ENCODE results near the gene GNG4. TPM values are rescaled to one million over a fixed set of nuclear protein-coding genes. Genes with fewer than 3 reads are reported as not detected.

GNG4 gene
- total RNA-seq, 1 experiment from 2014 or later, result 34.4 TPM

GRCh38 chr1:235552146-235552716 is 97.4 kb downstream of the GNG4 start:
- no CpG with 5 or more reads among the region's 10 CpGs for WGBS (ENCODE audit: extremely low coverage, insufficient read length, low lambda C conversion rate)
- no peaks in the 10 kb centered on the region for H3K9me3 ChIP-seq (ENCODE audit: control insufficient read depth, low read depth, low read length)
- no peak for TF ChIP-seq CTCF (conservative IDR thresholded peaks at IDR 0.05)

More at GRCh38 chr1:235552146-235552716, 97.4 kb downstream of the GNG4 start:
- Histone ChIP-seq H3K18ac (ENCODE audit: insufficient read length, low read depth, low read length) (no peak overlapping the region), H3K23me2 (ENCODE audit: insufficient read length, low read depth, low read length, poor library complexity, severe bottlenecking) (no peaks in the 10 kb centered on the region), H3K9ac (ENCODE audit: extremely low read depth, insufficient read length, low read length) (no peak overlapping the region), H4K5ac (ENCODE audit: insufficient read length, low read depth, low read length) (no peak overlapping the region), H3K56ac (ENCODE audit: insufficient read length, low read depth, low read length) (no peak overlapping the region), H3K14ac (ENCODE audit: insufficient read depth, low read length) (no peak overlapping the region), H3K79me1 (ENCODE audit: insufficient read depth, low read depth, low read length, poor library complexity, severe bottlenecking) (no peaks in the 10 kb centered on the region), H2BK120ac (ENCODE audit: low read depth, low read length, poor library complexity, severe bottlenecking) (no peak overlapping the region), H4K8ac (replicated peaks; ENCODE audit: insufficient read length, low read depth, low read length) (no peak overlapping the region), H3T11ph (ENCODE audit: low read length) (no peak overlapping the region), H2AFZ (ENCODE audit: low read length) (no peak overlapping the region), H3K4ac (ENCODE audit: low read depth, low read length) (no peak overlapping the region), H2AK5ac (ENCODE audit: insufficient read length, low read length) (no peak overlapping the region), H3K27ac (ENCODE audit: insufficient read length, low read depth, low read length) (no peak overlapping the region), H2BK12ac (ENCODE audit: insufficient read length, low read depth, low read length) (no peak overlapping the region), H3K79me2 (ENCODE audit: insufficient read depth, low read length) (no peaks in the 10 kb centered on the region), H2BK15ac (ENCODE audit: low read depth, low read length) (no peak overlapping the region), H3K4me2 (ENCODE audit: insufficient read depth, insufficient read length, low read length) (no peak overlapping the region), H2BK5ac (ENCODE audit: insufficient read length, low read length) (no peak overlapping the region), H3K4me1 (ENCODE audit: insufficient read depth, low read length) (no peaks in the 10 kb centered on the region), H3K27me3 (ENCODE audit: insufficient read depth, low read length) (no peaks in the 10 kb centered on the region), H3K23ac (ENCODE audit: insufficient read length, low read depth, low read length) (no peak overlapping the region), H2BK20ac (ENCODE audit: low read depth, low read length, poor library complexity, severe bottlenecking) (no peak overlapping the region), H4K20me1 (ENCODE audit: control insufficient read depth, insufficient read depth, insufficient read length) (no peaks in the 10 kb centered on the region), H4K91ac (ENCODE audit: insufficient read length, low read depth, low read length) (no peak overlapping the region)
- H3K4me1 Mint-ChIP-seq, result peaks cover 1 to 3% of the 10 kb centered on the region in 2 experiments; a peak in 3 of 4 replicates
- no peak overlapping the region for H3K4me3 Mint-ChIP-seq
- no peak for DNase-seq
- no peaks in the 10 kb centered on the region for H3K9me3 Mint-ChIP-seq
- H3K36me3 Mint-ChIP-seq (ENCODE audit: insufficient read depth in 1 of 3, low read depth in 3 of 3), result no peaks in the 10 kb centered on the region
- no peaks in the 10 kb centered on the region for H3K27me3 Mint-ChIP-seq (ENCODE audit: low read depth)
- H3K27ac Mint-ChIP-seq, result peak overlapping the region in 2 of 3 experiments; percentile 75 to 77; a peak in 2 of 7 replicates
